ENCODE data around the gene CD58. TPM values are rescaled to one million over a fixed set of nuclear protein-coding genes. Genes with fewer than 3 reads are reported as not detected.
"Not testable (repeated sequence)": the region's sequence is repeated elsewhere in the genome, so short reads cannot be mapped to it uniquely, and the experiment has no call there.

Gene CD58
- total RNA-seq, 4 donors from 2014 or later = 14.3 to 32.4 (median 24.8) TPM

DNA sequence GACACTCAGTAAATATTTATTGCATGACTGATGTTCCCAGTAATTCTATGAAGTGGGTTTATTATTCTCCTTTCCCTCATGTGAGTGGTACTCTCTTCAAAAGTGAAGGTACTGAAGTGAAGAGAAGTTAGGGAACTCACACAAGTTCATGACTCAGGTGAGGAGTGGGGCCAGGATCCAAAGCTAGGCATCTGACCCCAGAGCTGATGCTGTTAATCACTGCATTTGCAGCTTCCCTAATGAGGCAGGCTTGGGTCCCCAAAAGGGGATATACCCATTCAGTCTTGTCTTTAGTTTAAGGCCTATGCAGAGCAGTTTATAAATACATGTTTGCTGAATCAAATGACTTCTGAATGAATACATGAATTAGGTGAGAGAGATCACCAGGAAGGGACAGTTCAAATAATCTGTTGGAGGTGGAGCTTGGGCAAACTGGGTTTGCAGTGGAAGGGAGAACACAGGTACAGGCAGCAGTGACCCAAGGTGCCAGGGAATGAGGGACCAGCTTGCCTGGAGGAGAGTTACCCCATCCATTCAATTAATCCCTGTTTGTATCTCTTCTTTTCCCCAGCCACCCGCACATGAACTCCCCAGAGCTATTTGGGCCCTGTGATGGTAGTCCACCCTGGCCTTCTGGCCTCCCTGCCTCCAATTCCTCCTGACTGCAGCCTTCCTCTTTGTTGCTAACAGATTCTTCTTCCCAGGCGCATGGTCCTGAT lies 2.0 kb downstream of the CD58 start:
- Histone ChIP-seq H3K27ac (peak overlapping the region in 1 of 4 donors; percentile 15), H3K9me3 (no peaks in the 10 kb centered on the region), H3K27me3 (no peaks in the 10 kb centered on the region), H3K4me3 (no peak overlapping the region), H3K4me1 (peaks cover 0 to 26% (median 8%) of the 10 kb centered on the region in 3 donors), H3K36me3 (no peaks in the 10 kb centered on the region)
- ATAC-seq = no peak
- TF ChIP-seq POLR2A (IDR thresholded peaks at IDR 0.05) = no peak
- WGBS, 2 donors (ENCODE audit: low coverage in 1 of 2) = 78 to 100% methylated on average over 1 to 2 of the region's 2 CpGs

DNA sequence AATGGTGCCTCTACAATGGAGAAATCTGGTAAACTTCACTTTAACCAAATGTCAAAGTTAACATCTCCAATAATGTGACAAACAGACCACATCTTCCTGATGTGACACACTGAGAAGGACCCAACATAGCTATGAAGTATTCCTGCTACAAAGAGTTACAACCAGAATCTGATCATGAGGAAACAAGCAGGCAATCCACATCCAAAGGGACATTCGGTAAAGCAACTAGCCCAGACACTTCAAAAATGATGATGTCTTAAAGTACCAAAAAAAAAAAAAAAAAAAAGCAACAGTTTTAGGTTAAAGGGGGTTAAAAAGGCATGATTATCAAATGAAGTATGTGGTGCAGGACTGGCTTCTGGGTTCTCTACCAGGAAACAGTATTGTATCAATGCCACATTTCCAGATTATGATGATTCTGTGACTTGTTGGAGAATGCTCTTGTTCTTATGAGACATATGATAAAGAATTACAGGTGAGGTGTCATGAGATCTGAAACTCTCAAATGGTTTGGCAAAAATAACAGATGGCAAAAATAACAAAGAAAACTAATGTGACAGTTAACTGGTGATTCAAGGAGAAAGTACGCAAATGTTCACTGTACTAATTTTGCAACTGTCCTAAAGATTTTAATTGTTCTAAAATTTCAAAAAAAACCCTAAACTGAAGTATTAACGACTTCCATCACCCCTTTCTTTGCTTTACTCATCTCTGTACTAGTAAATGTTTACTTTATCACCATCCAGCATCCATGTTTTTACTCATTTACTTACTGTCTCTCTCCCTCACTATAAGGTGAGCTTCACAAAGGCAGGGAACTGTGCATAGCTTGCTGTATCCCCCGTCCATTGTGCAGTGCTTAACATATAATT lies 2.8 kb downstream of the CD58 start:
- H3K4me1 ChIP-seq = peaks cover 0 to 26% (median 8%) of the 10 kb centered on the region in 3 donors
- no peak overlapping the region for H3K27ac ChIP-seq
- no peaks in the 10 kb centered on the region for H3K36me3 ChIP-seq
- no peak for ATAC-seq
- TF ChIP-seq EP300 (IDR thresholded peaks at IDR 0.05) (no peak), POLR2A (IDR thresholded peaks at IDR 0.05) (no peak), POLR2AphosphoS5 (IDR thresholded peaks at IDR 0.05) (no peak)
- TF ChIP-seq, protein P1, sequence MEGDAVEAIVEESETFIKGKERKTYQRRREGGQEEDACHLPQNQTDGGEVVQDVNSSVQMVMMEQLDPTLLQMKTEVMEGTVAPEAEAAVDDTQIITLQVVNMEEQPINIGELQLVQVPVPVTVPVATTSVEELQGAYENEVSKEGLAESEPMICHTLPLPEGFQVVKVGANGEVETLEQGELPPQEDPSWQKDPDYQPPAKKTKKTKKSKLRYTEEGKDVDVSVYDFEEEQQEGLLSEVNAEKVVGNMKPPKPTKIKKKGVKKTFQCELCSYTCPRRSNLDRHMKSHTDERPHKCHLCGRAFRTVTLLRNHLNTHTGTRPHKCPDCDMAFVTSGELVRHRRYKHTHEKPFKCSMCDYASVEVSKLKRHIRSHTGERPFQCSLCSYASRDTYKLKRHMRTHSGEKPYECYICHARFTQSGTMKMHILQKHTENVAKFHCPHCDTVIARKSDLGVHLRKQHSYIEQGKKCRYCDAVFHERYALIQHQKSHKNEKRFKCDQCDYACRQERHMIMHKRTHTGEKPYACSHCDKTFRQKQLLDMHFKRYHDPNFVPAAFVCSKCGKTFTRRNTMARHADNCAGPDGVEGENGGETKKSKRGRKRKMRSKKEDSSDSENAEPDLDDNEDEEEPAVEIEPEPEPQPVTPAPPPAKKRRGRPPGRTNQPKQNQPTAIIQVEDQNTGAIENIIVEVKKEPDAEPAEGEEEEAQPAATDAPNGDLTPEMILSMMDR (IDR thresholded peaks at IDR 0.05) = no peak
- H3K27me3 ChIP-seq = no peaks in the 10 kb centered on the region
- no peaks in the 10 kb centered on the region for H3K9me3 ChIP-seq
- 70 to 85% methylated on average over 4 of the region's 4 CpGs for WGBS, 2 donors (ENCODE audit: low coverage in 1 of 2)
- H3K4me3 ChIP-seq = no peak overlapping the region

DNA sequence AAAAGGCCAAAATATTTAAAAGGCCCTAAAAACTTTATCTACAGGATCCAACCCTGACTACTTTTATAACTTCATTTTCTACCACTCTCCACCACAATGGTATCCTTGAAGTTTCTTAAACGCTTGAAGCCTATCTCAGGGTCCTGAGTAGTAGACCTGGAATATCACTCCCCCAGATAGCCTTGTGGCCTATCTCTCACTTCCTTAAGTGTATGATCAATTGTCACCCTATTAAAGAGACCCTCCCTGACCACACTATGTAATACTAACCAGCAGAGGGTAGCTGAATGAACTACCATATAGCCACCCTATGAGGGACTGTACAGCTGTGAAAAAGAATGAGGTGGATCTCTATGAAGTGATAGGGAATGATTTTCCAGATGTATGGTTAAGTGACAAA lies 5.6 kb downstream of the CD58 start:
- H3K9me3 ChIP-seq = no peaks in the 10 kb centered on the region
- 100% methylated on average over 1 of the region's 1 CpG for WGBS, 2 donors (ENCODE audit: low coverage in 1 of 2)

GRCh38 chr1:116564426-116564825 lies 6.4 kb downstream of the CD58 start:
- WGBS, 2 donors (ENCODE audit: low coverage in 1 of 2) = 100% methylated on average over 1 of the region's 1 CpG
- Histone ChIP-seq H3K27me3 (no peaks in the 10 kb centered on the region), H3K4me3 (no peak overlapping the region), H3K4me1 (peaks cover 0 to 11% (median 0%) of the 10 kb centered on the region in 3 donors), H3K9me3 (no peaks in the 10 kb centered on the region), H3K27ac (no peak overlapping the region), H3K36me3 (no peaks in the 10 kb centered on the region)
- TF ChIP-seq POLR2A (IDR thresholded peaks at IDR 0.05) (no peak), EP300 (IDR thresholded peaks at IDR 0.05) (no peak), POLR2AphosphoS5 (IDR thresholded peaks at IDR 0.05) (no peak)
- TF ChIP-seq, protein P1 (IDR thresholded peaks at IDR 0.05) = no peak
- no peak for ATAC-seq

More for the DNA sequence above, 5.6 kb downstream of the CD58 start:
- TF ChIP-seq, protein P1 (IDR thresholded peaks at IDR 0.05) = no peak
- Histone ChIP-seq H3K27me3 (no peaks in the 10 kb centered on the region), H3K36me3 (no peaks in the 10 kb centered on the region), H3K27ac (no peak overlapping the region), H3K4me1 (peaks cover 0 to 17% (median 2%) of the 10 kb centered on the region in 3 donors), H3K4me3 (no peak overlapping the region)
- ATAC-seq = no peak

GRCh38 chr1:116562465-116562864 lies 8.4 kb downstream of the CD58 start:
- 97 to 100% methylated on average over 1 to 4 of the region's 4 CpGs for WGBS, 2 donors (ENCODE audit: low coverage in 1 of 2)
- ATAC-seq, H3K36me3 ChIP-seq, H3K4me1 ChIP-seq, H3K9me3 ChIP-seq, H3K4me3 ChIP-seq, H3K27ac ChIP-seq, H3K27me3 ChIP-seq: not testable (repeated sequence)

- no peak for ATAC-seq
- H3K4me3 ChIP-seq = no peak overlapping the region
- TF ChIP-seq EP300 (IDR thresholded peaks at IDR 0.05) (no peak), POLR2A (IDR thresholded peaks at IDR 0.05) (no peak), POLR2AphosphoS5 (IDR thresholded peaks at IDR 0.05) (no peak)
- TF ChIP-seq, protein P1 (IDR thresholded peaks at IDR 0.05) = no peak
Measured at GRCh38 chr1:116561563-116561962, 9.3 kb downstream of the CD58 start.

More at GRCh38 chr1:116561563-116561962, 9.3 kb downstream of the CD58 start:
- Histone ChIP-seq H3K9me3 (no peaks in the 10 kb centered on the region), H3K36me3 (no peaks in the 10 kb centered on the region), H3K27me3 (no peaks in the 10 kb centered on the region), H3K27ac (no peak overlapping the region), H3K4me1 (peaks cover 0 to 2% (median 0%) of the 10 kb centered on the region in 3 donors)
